Measurements from ENCODE around the gene MAML2. TPM values are rescaled to one million over a fixed set of nuclear protein-coding genes. Genes with fewer than 3 reads are reported as not detected.

Gene MAML2
- total and polyA plus RNA-seq, 9 of the 15 experiments (the other 6 are each of a cell fraction or from before 2014, with no cell fraction given): 0.79 to 6.8 (median 4.8) TPM

- TF ChIP-seq AFF4 (CRISPR knock-in tag; IDR thresholded peaks at IDR 0.05) (no peak), TBL1XR1 (IDR thresholded peaks at IDR 0.05; ENCODE audit: low read length in 2 of 2) (0 out of 4 replicates have a peak, but pooled peaks of 1 of the 2 experiments have one; percentile 29), TSHZ1 (CRISPR knock-in tag; IDR thresholded peaks at IDR 0.05) (no peak), SAFB2 (IDR thresholded peaks at IDR 0.05; ENCODE audit: borderline replicate concordance, low read depth, low read length, severe bottlenecking) (no peak), MYC (IDR thresholded peaks at IDR 0.05; ENCODE audit: low read depth, low read length) (0 out of 2 replicates have a peak, but pooled peaks have one; percentile 31), MYC (CRISPR knock-in tag; IDR thresholded peaks at IDR 0.05; ENCODE audit: borderline replicate concordance, low read depth) (no peak), THRA (IDR thresholded peaks at IDR 0.05) (peak; percentile 88), NELFE (IDR thresholded peaks at IDR 0.05; ENCODE audit: insufficient read depth, insufficient read length) (no peak), ZNF79 (CRISPR knock-in tag; IDR thresholded peaks at IDR 0.05; ENCODE audit: low read depth) (no peak), C11orf30 (IDR thresholded peaks at IDR 0.05; ENCODE audit: low read depth) (peak; percentile 65), NR4A1 (CRISPR knock-in tag; IDR thresholded peaks at IDR 0.05) (no peak), NR4A1 (tag; IDR thresholded peaks at IDR 0.05) (no peak), RNF219 (CRISPR knock-in tag; IDR thresholded peaks at IDR 0.05) (no peak), SMC3 (conservative IDR thresholded peaks at IDR 0.05; ENCODE audit: insufficient read depth, low read depth, low read length) (no peak), SMARCA4 (IDR thresholded peaks at IDR 0.05) (no peak), ZNF589 (CRISPR knock-in tag; IDR thresholded peaks at IDR 0.05; ENCODE audit: low read depth) (no peak)
Observed at GRCh38 chr11:96279018-96279895, 63.7 kb downstream of the MAML2 start (continued).

Measured in K562 (cell line).